Activated B cell treated with CpG ODN at 0.5 μM for 24 hours (primary cell): ENCODE results near the gene CLIC5. TPM values are rescaled to one million over a fixed set of nuclear protein-coding genes. Genes with fewer than 3 reads are reported as not detected.

Experiments
- ATAC-seq: fragments of 200-7000 bp; cut with Tn5 transposase; one replicate; pipeline ENCODE4 v1.10.0; 2021; ENCODE audit warnings: low read depth, mild to moderate bottlenecking, moderate library complexity
- CTCF ChIA-PET: fragments of 350-600 bp; sonication (Branson Sonifier 250); formaldehyde crosslinking; loops from one replicate; lab custom pipeline; 2021; ENCODE audit warnings: antibody characterized with exemption; lab: Charles Lee
- POLR2A ChIA-PET: fragments of 350-600 bp; sonication (Branson Sonifier 250); formaldehyde crosslinking; loops from one replicate; lab custom pipeline; 2021; ENCODE audit warnings: antibody characterized with exemption; lab: Charles Lee
- DNase-seq: peaks from one replicate; pipeline ENCODE4 v3.0.0; 2022
- H3K27ac Mint-ChIP-seq: one replicate; pipeline ENCODE4 v1.8.0; 2020; ENCODE audit warnings: mixed read lengths
- H3K27me3 Mint-ChIP-seq: one replicate; pipeline ENCODE4 v1.8.0; 2021; ENCODE audit warnings: mixed read lengths
- H3K36me3 Mint-ChIP-seq: one replicate; pipeline ENCODE4 v1.8.0; 2021; ENCODE audit warnings: low read depth, mixed read lengths
- H3K4me1 Mint-ChIP-seq: one replicate; pipeline ENCODE4 v1.8.0; 2021; ENCODE audit warnings: mixed read lengths
- H3K4me3 Mint-ChIP-seq: one replicate; pipeline ENCODE4 v1.8.0; 2020; ENCODE audit warnings: mild to moderate bottlenecking, mixed read lengths
- H3K9me3 Mint-ChIP-seq: one replicate; pipeline ENCODE4 v1.8.0; 2020; ENCODE audit warnings: mixed read lengths
- CTCF ChIP-seq: fragments of 200-600 bp; IDR thresholded peaks from one replicate; pipeline ENCODE4 v1.8.0; 2022; ENCODE audit warnings: antibody characterized with exemption, mild to moderate bottlenecking
- intact Hi-C: fragments of 100-400 bp; cut with micrococcal nuclease; formaldehyde crosslinking; loops from one replicate; pipeline ENCODE4 v1.15.1; 2024
- total RNA-seq: library from RNA; stranded (reverse); gene quantifications from 2 replicates; pipeline ENCODE4 v1.2.3, GENCODE V29; 2022

CLIC5 gene
- total RNA-seq, 1 donor from 2014 or later: 2.5 TPM

- peaks cover 2% of the 10 kb centered on the region for H3K27me3 Mint-ChIP-seq
- no peaks in the 10 kb centered on the region for H3K4me1 Mint-ChIP-seq
- intact Hi-C loops: no loop called here
- no peak overlapping the region for H3K27ac Mint-ChIP-seq
- no peaks in the 10 kb centered on the region for H3K9me3 Mint-ChIP-seq
- POLR2A ChIA-PET: no interaction called here
- DNase-seq (no peak), ATAC-seq (no peak)
- TF ChIP-seq CTCF: no peak
- H3K36me3 Mint-ChIP-seq: no peaks in the 10 kb centered on the region
- CTCF ChIA-PET: no interaction called here
- H3K4me3 Mint-ChIP-seq: no peak overlapping the region
These were observed 8.6 kb upstream of the CLIC5 start for GRCh38 chr6:46024124-46024769.

GRCh38 chr6:46023216-46023915, 7.7 kb upstream of the CLIC5 start:
- Mint-ChIP-seq H3K9me3 (no peaks in the 10 kb centered on the region), H3K27ac (no peak overlapping the region), H3K36me3 (no peaks in the 10 kb centered on the region), H3K27me3 (peaks cover 2% of the 10 kb centered on the region), H3K4me3 (no peak overlapping the region), H3K4me1 (no peaks in the 10 kb centered on the region)
- ChIA-PET CTCF (no interaction called here), POLR2A (no interaction called here)
- no peak for DNase-seq
- no peak for ATAC-seq
- TF ChIP-seq CTCF: no peak
- intact Hi-C loops: no loop called here

GRCh38 chr6:46022106-46022948, 6.7 kb upstream of the CLIC5 start:
- CTCF ChIA-PET: no interaction called here
- Mint-ChIP-seq H3K27ac (no peak overlapping the region), H3K4me1 (no peaks in the 10 kb centered on the region), H3K36me3 (no peaks in the 10 kb centered on the region), H3K9me3 (no peaks in the 10 kb centered on the region), H3K4me3 (no peak overlapping the region), H3K27me3 (peaks cover 7% of the 10 kb centered on the region)
- POLR2A ChIA-PET: no interaction called here
- TF ChIP-seq CTCF: no peak
- ATAC-seq: no peak
- no peak for DNase-seq
- intact Hi-C loops: no loop called here

GRCh38 chr6:46017726-46018125, 2.1 kb upstream of the CLIC5 start:
- DNase-seq (no peak), ATAC-seq (no peak)
- intact Hi-C loops: loop anchor here (10.0 kb wide), 1 partner anchor 183 kb away; no protein-coding TSS in a partner anchor
- Mint-ChIP-seq H3K4me3 (no peak overlapping the region), H3K27me3 (peaks cover 10% of the 10 kb centered on the region), H3K9me3 (peaks cover 5% of the 10 kb centered on the region), H3K27ac (no peak overlapping the region), H3K36me3 (no peaks in the 10 kb centered on the region), H3K4me1 (peaks cover 16% of the 10 kb centered on the region)
- TF ChIP-seq CTCF: no peak
- ChIA-PET CTCF (no interaction called here), POLR2A (no interaction called here)
